Neural crest cell (in vitro differentiated cells): ENCODE data around the gene PTPN14. TPM values are rescaled to one million over a fixed set of nuclear protein-coding genes. Genes with fewer than 3 reads are reported as not detected.

ENCODE experiments used
- DNase-seq: peaks from one replicate; pipeline ENCODE4 v3.0.0; 2021; ENCODE audit warnings: low read depth, mixed read lengths, low spot score
- H3K27ac Mint-ChIP-seq: one replicate; pipeline ENCODE4 v1.8.0; 2021; ENCODE audit warnings: mild to moderate bottlenecking, mixed read lengths; ENCODE audit not compliant: unreplicated experiment
- H3K27me3 Mint-ChIP-seq: 2 replicates; pipeline ENCODE4 v1.8.0; 2021; ENCODE audit warnings: low read depth, mild to moderate bottlenecking, mixed read lengths
- H3K36me3 Mint-ChIP-seq: 2 replicates; pipeline ENCODE4 v1.8.0; 2021; ENCODE audit warnings: low read depth, mild to moderate bottlenecking, mixed read lengths
- H3K4me1 Mint-ChIP-seq: 2 replicates; pipeline ENCODE4 v1.8.0; 2021; ENCODE audit warnings: mixed read lengths
- H3K4me3 Mint-ChIP-seq: one replicate; pipeline ENCODE4 v1.8.0; 2021; ENCODE audit warnings: mild to moderate bottlenecking, mixed read lengths
- H3K9me3 Mint-ChIP-seq: 2 replicates; pipeline ENCODE4 v1.8.0; 2021; ENCODE audit warnings: mixed read lengths
- total RNA-seq: library from RNA; stranded (reverse); gene quantifications from 2 replicates; pipeline ENCODE4 v1.2.1, GENCODE V29; 2021
- TF ChIP-seq, protein P1 (sequence below): fragments of 200-600 bp; sonication (generic); conservative IDR thresholded peaks from 2 replicates; pipeline ENCODE4 v1.5.0; 2021; ENCODE audit warnings: antibody characterized with exemption, mild to moderate bottlenecking

The PTPN14 gene
- total RNA-seq, 1 donor from 2014 or later, result 21.4 TPM

DNA sequence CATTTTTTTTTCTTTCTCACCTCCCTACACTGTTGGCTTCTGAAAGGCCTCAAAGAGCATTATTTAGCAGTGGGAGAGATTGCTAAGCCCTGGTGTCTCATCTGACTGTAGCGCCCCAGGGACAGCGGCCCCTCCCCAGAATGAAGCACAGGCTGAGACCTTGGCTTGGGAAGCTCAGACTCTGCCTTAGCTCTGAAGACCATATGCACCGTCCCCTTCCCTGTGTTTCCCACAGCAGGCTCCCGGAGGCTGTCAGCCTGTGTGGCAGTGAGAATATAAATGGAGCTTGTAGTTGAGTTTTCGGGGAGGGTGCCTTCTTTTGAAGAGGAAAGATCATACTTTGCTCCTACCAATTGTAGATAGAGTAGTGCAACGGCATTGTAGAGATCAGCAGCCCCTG lies 245.1 kb downstream of the PTPN14 start:
- H3K27ac Mint-ChIP-seq, result no peak overlapping the region
- no peak for DNase-seq
- H3K9me3 Mint-ChIP-seq, result no peaks in the 10 kb centered on the region
- peaks cover 37% of the 10 kb centered on the region for H3K4me1 Mint-ChIP-seq
- H3K36me3 Mint-ChIP-seq, result peaks cover 4% of the 10 kb centered on the region
- TF ChIP-seq, protein P1, sequence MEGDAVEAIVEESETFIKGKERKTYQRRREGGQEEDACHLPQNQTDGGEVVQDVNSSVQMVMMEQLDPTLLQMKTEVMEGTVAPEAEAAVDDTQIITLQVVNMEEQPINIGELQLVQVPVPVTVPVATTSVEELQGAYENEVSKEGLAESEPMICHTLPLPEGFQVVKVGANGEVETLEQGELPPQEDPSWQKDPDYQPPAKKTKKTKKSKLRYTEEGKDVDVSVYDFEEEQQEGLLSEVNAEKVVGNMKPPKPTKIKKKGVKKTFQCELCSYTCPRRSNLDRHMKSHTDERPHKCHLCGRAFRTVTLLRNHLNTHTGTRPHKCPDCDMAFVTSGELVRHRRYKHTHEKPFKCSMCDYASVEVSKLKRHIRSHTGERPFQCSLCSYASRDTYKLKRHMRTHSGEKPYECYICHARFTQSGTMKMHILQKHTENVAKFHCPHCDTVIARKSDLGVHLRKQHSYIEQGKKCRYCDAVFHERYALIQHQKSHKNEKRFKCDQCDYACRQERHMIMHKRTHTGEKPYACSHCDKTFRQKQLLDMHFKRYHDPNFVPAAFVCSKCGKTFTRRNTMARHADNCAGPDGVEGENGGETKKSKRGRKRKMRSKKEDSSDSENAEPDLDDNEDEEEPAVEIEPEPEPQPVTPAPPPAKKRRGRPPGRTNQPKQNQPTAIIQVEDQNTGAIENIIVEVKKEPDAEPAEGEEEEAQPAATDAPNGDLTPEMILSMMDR, result no peak
- H3K4me3 Mint-ChIP-seq, result no peak overlapping the region
- no peaks in the 10 kb centered on the region for H3K27me3 Mint-ChIP-seq

DNA sequence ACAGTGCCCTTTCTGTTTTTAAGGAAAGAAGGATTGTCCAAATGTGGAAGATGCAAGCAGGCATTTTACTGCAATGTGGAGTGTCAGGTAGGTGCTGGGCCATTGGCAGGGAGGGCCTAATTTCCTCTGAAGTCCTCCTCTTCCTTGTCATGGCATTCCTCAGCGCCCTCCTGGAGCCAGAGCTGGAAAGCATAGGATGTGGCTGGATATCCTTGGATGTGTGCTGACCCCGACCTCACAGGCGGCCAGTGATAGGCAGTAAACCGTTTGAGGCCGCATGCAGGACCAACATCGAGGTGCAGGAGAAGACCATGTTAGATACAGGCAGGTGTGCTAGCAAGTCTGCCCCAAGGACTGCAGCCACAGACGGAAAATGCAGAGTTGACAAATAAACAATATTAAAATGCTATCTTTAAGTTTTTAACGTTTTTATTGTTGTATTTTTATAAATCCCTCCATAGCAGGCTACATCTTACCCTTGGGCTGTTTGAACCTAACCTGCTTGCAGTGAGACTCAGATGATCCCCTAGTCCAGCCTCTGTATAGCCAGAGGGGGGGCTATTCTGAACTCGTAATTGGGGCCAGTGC lies 246.1 kb downstream of the PTPN14 start:
- no peak for DNase-seq
- Mint-ChIP-seq H3K27ac (no peak overlapping the region), H3K36me3 (peaks cover 8% of the 10 kb centered on the region), H3K27me3 (no peaks in the 10 kb centered on the region), H3K4me3 (no peak overlapping the region), H3K4me1 (peaks cover 34% of the 10 kb centered on the region), H3K9me3 (peaks cover 4% of the 10 kb centered on the region)
- TF ChIP-seq, protein P1, result no peak

DNA sequence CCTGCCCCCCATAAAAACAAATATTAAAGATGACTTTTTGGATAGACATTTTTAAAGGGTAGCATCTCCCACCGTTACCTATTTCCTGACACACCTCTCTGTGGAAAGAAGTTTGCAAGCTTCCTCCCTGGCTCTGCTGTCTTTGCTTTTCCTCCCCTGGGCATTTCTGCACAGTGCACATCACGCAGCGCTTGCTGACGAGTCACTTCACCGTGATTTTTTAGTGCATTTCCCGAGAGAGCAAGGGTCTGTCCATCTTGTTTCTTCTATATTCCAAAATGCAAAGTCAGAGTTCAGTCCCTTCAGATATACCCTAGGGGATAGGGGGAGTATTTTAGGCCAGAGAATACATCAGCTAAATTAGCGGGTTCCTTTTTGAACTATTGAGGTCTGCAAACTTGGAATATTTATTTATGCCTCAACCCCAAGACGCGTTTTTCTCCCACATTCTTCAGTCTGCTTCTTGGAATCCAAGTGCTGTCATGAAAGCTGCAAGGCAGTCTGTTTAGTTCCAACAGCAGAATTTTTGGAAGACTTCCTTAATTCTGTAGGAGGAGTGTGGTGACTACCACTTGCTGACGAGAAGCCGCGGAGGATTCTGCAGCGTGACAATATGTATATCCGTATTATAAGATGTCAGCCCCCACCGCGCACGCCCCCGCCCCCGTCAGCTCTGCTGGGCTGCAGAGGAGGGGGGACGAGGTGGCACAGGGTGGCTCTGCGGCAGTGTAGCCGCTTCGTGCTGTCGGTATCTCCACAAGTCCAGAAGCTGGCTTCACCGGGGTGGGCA lies 248.1 kb downstream of the PTPN14 start:
- H3K9me3 Mint-ChIP-seq, result peaks cover 5% of the 10 kb centered on the region
- no peak overlapping the region for H3K4me3 Mint-ChIP-seq
- no peaks in the 10 kb centered on the region for H3K27me3 Mint-ChIP-seq
- DNase-seq, result no peak
- no peak overlapping the region for H3K27ac Mint-ChIP-seq
- TF ChIP-seq, protein P1, result no peak
- H3K36me3 Mint-ChIP-seq, result peaks cover 12% of the 10 kb centered on the region
- H3K4me1 Mint-ChIP-seq, result peaks cover 27% of the 10 kb centered on the region

DNA sequence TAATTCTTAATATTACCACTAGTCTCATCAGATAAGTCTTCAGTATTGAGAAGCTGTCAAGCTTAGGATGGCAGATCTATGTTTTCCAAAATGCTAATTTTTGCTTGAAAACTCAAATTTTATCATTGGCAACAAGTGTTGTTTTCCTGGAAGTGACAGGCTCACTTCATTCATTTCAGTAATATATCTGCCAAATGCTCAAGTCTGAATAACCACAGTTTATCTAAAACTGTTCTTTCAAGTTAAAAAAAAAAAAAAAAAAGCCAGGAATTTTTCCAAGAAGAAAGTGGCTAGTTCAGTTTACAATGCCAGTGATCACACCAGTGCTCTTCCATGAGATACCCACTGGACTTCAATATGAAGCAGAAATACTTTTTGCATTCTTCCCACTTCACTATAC lies 249.9 kb downstream of the PTPN14 start:
- TF ChIP-seq, protein P1, result no peak
- Mint-ChIP-seq H3K4me1 (peaks cover 38% of the 10 kb centered on the region), H3K9me3 (peaks cover 5% of the 10 kb centered on the region), H3K36me3 (peaks cover 15% of the 10 kb centered on the region), H3K27me3 (no peaks in the 10 kb centered on the region), H3K4me3 (no peak overlapping the region), H3K27ac (no peak overlapping the region)
- DNase-seq, result no peak

DNA sequence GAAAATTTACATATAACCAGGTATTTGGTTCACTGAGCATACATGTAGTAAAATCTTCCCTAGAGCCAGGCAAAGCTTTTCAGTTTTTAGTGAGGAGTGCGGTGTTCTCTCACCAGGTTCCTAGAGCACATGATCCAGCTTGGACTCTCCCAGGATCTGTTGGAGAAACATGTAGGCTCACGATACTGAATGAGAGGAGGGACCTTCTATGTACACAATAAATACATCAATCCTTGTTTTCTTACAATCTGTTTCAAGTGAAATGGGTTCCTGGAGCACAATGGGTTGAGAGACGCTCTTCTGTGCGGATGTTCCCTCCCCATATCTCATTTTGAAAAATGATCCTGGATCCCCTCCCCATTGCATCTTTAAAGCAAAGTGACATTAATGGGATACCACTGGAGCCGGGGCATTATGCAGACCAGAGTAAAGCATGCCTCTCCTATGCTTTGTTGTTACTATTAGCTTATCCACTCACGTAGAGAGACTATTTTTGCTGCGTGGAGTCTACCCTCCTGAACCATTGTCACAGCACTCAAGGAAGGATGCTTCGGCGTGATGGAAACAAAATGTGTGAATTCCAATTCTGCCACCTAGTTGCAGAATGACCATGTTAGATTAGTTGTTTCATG lies 251.1 kb downstream of the PTPN14 start:
- Mint-ChIP-seq H3K27ac (no peak overlapping the region), H3K36me3 (peaks cover 13% of the 10 kb centered on the region), H3K4me3 (no peak overlapping the region), H3K4me1 (peaks cover 50% of the 10 kb centered on the region), H3K27me3 (no peaks in the 10 kb centered on the region), H3K9me3 (peaks cover 5% of the 10 kb centered on the region)
- DNase-seq, result no peak
- TF ChIP-seq, protein P1, result no peak

Other genes starting within 250 kb of the PTPN14 start
- 191 and 202 TPM in 2 replicates for gene CENPF, start 51.6 kb upstream of the PTPN14 start, total RNA-seq